Measurements from ENCODE around the gene SLC39A3. TPM values are rescaled to one million over a fixed set of nuclear protein-coding genes. Genes with fewer than 3 reads are reported as not detected.
"Not testable (repeated sequence)": the region's sequence is repeated elsewhere in the genome, so short reads cannot be mapped to it uniquely, and the experiment has no call there.

SLC39A3 gene
- total RNA-seq, 4 donors from 2014 or later = 21.7 to 52.2 (median 31.4) TPM

GRCh38 chr19:2715470-2716274, 24.1 kb downstream of the SLC39A3 start:
- no peak overlapping the region for H3K27ac ChIP-seq
- H3K4me3 ChIP-seq (replicated peaks in 1 of 3) = no peak overlapping the region
- DNase-seq = no peak
- WGBS, 2 donors = 93 to 95% methylated on average over 11 to 12 of the region's 12 CpGs
- no peaks in the 10 kb centered on the region for H3K9me3 ChIP-seq
- intact Hi-C loops (cut with DNase I) = no loop called here
- peaks cover 7% of the 10 kb centered on the region for H3K27me3 ChIP-seq
- TF ChIP-seq CTCF (IDR thresholded peaks at IDR 0.05) = no peak
- no peak for TF ChIP-seq POLR2A (IDR thresholded peaks at IDR 0.05)
- no peaks in the 10 kb centered on the region for H3K36me3 ChIP-seq
- H3K4me1 ChIP-seq = peaks cover 4 to 9% of the 10 kb centered on the region in 2 donors

- intact Hi-C loops (cut with DNase I) = no loop called here
- Histone ChIP-seq H3K9me3 (no peaks in the 10 kb centered on the region), H3K27me3 (no peaks in the 10 kb centered on the region), H3K4me3 (replicated peaks in 1 of 3) (no peak overlapping the region), H3K27ac (no peak overlapping the region), H3K4me1 (no peaks in the 10 kb centered on the region), H3K36me3 (no peaks in the 10 kb centered on the region)
- DNase-seq = no peak
- TF ChIP-seq POLR2A (IDR thresholded peaks at IDR 0.05) (no peak), CTCF (IDR thresholded peaks at IDR 0.05) (no peak)
- WGBS, 2 donors = 90 to 91% methylated on average over 8 to 14 of the region's 16 CpGs
Observed at GRCh38 chr19:2714531-2715269, 25.1 kb downstream of the SLC39A3 start.

DNA sequence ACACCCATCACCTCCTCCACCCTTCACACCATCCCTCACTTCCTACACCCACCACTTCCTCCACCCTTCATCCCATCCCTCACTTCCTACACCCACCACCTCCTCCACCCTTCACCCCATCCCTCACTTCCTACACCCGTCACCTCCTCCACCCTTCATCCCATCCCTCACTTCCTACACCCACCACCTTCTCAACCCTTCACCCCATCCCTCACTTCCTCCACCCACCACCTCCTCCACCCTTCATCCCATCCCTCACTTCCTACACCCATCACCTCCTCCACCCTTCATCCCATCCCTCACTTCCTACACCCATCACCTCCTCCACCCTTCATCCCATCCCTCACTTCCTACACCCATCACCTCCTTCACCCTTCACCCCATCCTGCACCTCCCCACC, 25.7 kb downstream of the SLC39A3 start:
- H3K9me3 ChIP-seq; intact Hi-C loops (cut with DNase I); DNase-seq; H3K4me1 ChIP-seq; H3K4me3 ChIP-seq (replicated peaks in 1 of 3); H3K27me3 ChIP-seq; H3K27ac ChIP-seq; H3K36me3 ChIP-seq: not testable (repeated sequence)
- WGBS, 2 donors = 74 to 85% methylated on average over 1 of the region's 1 CpG

DNA sequence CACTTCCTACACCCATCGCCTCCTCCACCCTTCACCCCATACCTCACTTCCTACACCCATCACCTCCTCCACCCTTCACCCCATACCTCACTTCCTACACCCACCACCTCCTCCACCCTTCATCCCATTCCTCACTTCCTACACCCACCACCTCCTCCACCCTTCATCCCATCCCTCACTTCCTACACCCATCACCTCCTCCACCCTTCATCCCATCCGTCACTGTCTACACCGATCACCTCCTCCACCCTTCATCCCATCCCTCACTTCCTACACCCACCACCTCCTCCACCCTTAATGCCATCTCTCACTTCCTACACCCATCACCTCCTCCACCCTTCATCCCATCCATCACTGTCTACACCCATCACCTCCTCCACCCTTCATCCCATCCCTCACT, 26.6 kb downstream of the SLC39A3 start:
- H3K9me3 ChIP-seq; H3K4me3 ChIP-seq (replicated peaks in 1 of 3); intact Hi-C loops (cut with DNase I); DNase-seq; H3K27ac ChIP-seq; H3K36me3 ChIP-seq; H3K27me3 ChIP-seq; H3K4me1 ChIP-seq: not testable (repeated sequence)
- 91 to 96% methylated on average over 3 of the region's 3 CpGs for WGBS, 2 donors

GRCh38 chr19:2711875-2712205, 28.0 kb downstream of the SLC39A3 start:
- TF ChIP-seq POLR2A (IDR thresholded peaks at IDR 0.05) (no peak), CTCF (IDR thresholded peaks at IDR 0.05) (no peak)
- H3K27ac ChIP-seq = no peak overlapping the region
- H3K4me1 ChIP-seq = no peaks in the 10 kb centered on the region

More at GRCh38 chr19:2711875-2712205, 28.0 kb downstream of the SLC39A3 start:
- no peaks in the 10 kb centered on the region for H3K27me3 ChIP-seq
- DNase-seq = no peak
- no peak overlapping the region for H3K4me3 ChIP-seq (replicated peaks in 1 of 3)
- intact Hi-C loops (cut with DNase I) = no loop called here
- 55 to 64% methylated on average over 5 of the region's 5 CpGs for WGBS, 2 donors
- no peaks in the 10 kb centered on the region for H3K9me3 ChIP-seq
- no peaks in the 10 kb centered on the region for H3K36me3 ChIP-seq

All from thyroid gland (tissue), 4 donors.